Cardiac fibroblast (primary cell): Measurements from ENCODE around the gene SFSWAP.
"Not testable (repeated sequence)": the region's sequence is repeated elsewhere in the genome, so short reads cannot be mapped to it uniquely, and the experiment has no call there.

Experiments
- DNase-seq, 2 donors: peaks; one replicate each; pipeline versions ENCODE4 v3.0.0 to v3.0.0-alpha.2; 2010; ENCODE audit warnings: low read depth in 2 of 2
- H3K4me3 ChIP-seq, 2 donors: replicated peaks in 1 of 2; 1 replicate in 1 of 2; 2 replicates in 1 of 2; pipeline ENCODE4 v1.5.1; 2011; ENCODE audit warnings: low read depth in 2 of 2, low read length in 2 of 2, mild to moderate bottlenecking in 2 of 2, moderate library complexity in 1 of 2
- CTCF ChIP-seq: IDR thresholded peaks from one replicate; pipeline ENCODE4 v1.5.1; 2011; ENCODE audit warnings: low read depth, mild to moderate bottlenecking, low read length, inconsistent platforms

The SFSWAP gene

DNA sequence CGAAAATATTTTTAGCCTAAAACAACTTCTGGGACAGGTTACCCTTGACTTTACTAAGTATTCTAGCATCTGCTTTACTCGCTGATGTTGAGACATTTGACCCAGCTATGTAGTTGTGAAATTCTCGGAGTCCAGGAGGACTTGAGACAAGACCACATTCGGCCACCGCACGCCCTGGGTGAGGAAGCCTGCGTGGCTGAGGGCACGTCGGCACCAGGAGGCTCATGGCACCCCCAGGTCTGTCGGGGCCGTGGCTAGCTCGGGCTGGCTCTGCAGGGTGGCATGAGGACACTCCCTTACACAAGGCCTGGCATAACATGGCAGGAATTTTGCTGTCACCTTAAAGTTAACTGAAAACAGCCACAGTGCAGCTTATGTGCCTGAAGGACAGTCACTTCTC, 59.2 kb downstream of the SFSWAP start:
- no peak for DNase-seq
- TF ChIP-seq CTCF, result no peak
- H3K4me3 ChIP-seq, result no peak overlapping the region

GRCh38 chr12:131771965-131772364, 61.1 kb downstream of the SFSWAP start:
- no peak for TF ChIP-seq CTCF
- H3K4me3 ChIP-seq, result no peak overlapping the region

DNA sequence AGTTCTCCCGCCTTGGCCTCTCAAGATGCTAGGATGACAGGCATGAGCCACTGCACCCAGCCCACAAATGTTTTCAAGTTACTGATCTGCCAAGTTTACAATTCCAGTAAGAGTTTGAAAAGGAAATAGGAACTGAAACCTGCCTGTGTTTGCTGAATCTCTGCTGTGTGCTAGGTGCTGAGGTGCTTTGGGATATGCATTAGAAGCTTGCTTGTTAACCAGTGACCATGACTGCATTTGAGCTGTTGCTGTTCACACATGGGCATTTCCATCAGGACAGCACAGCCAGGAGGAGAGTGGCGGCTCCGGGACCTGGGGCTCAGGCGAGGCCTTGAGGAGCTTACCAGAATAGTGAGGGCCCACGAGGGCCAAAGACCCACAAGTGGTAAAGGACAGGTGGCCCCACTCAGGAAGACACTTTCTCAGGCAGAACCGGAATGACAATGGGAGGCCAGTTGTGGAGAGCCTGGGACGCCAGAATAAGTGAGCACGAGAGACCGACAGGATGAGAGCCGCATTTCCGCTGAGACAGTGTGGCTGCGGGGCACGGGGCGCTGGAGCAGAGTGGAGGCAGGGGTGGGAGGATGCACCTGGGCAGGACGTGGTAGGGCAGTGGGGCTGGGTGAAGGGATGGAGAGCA, 62.8 kb downstream of the SFSWAP start:
- H3K4me3 ChIP-seq, result no peak overlapping the region
- TF ChIP-seq CTCF, result no peak
- DNase-seq, result no peak

More at GRCh38 chr12:131771965-131772364, 61.1 kb downstream of the SFSWAP start:
- DNase-seq, result no peak

- DNase-seq, result no peak
- no peak overlapping the region for H3K4me3 ChIP-seq
- TF ChIP-seq CTCF, result no peak
Measured at GRCh38 chr12:131774576-131775391, 63.9 kb downstream of the SFSWAP start.

DNA sequence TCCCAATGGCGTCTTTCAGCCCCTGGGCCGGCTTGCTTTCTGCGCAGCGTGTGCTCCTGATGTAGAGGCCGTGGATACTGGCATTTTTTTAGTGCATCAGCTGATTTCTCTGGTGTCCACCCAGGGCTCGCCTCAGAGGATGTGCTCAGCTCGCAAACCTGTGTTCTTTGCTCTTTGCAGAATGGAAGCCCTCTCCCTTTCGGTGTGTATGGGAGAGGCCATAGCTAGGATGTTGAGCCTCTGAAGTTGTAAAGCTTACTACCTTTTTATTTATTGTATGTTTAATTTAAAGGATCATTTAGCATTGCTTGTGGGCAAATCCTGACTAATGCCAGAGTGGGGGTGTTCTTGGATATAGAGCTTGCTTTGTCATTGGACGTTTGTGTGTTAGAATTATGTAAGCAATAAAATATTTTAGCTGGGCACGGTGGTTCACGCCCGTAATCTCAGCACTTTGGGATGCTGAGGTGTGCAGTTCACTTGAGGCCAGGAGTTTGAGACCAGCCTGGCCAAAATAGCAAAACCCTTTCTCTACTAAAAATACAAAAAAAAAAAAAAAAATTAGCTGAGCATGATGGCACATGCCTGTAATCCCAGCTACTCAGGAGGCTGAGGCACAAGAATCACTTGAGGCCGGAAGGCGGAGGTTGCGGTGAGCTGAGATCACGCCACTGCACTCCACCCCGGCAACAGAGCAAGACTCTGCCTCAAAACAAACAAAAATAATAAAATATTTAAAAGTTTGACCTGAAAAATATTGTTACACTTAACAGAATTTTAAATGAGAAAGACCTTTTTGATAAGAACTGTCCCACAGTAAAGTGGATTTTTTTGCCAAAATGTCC, 64.7 kb downstream of the SFSWAP start:
- H3K4me3 ChIP-seq, result no peak overlapping the region
- no peak for DNase-seq
- no peak for TF ChIP-seq CTCF

DNA sequence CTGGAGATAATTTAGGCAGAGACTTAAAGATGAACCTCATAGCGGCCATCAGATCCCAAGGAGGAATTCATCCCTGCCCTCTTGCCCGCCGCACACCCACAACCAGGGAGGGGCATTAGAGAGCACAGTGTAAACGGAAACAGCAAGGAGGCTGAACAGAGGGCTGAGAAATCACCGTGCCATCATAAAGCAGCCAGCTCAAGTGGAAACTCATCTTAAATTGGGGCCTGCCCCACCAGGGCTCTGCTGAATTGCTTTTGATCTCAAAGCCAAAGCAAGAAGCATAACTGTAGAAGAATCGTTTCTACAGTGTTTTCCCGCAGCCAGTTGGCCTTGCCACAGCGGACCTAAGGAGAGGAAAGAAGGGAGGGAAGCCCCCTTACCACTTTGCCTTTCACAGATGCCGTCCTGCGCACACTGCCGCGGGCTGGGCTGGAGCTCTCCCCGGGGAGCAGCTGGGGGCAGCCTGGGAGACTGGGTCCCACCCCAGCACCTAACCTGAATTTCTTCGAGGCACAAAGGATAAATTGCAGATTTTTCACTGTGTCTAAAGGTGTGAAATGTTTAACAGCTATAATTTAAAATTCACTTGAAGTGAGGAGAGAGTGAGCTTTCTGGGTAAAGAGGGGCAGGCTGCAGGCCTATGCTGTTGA, 65.5 kb downstream of the SFSWAP start:
- no peak overlapping the region for H3K4me3 ChIP-seq
- DNase-seq, result no peak
- TF ChIP-seq CTCF, result no peak

DNA sequence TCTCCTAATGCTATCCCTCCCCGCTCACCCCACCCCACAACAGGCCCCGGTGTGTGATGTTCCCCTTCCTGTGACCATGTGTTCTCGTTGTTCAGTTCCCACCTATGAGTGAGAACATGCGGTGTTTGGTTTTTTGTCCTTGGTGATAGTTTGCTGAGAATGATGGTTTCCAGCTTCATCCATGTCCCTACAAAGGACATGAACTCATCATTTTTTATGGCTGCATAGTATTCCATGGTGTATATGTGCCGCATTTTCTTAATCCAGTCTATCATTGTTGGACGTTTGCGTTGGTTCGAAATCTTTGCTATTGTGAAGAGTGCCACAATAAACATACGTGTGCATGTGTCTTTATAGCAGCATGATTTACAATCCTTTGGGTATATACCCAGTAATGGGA, 66.4 kb downstream of the SFSWAP start:
- not testable (repeated sequence) for DNase-seq, H3K4me3 ChIP-seq
